DOHH2 (cell line): ENCODE results near the gene DDX54.

ENCODE experiments used
- H3F3A ChIP-seq: fragments of 200-600 bp; sonication (generic), shearing (Covaris generic); 2 replicates; pipeline ENCODE4 v1.6.0; 2016; ENCODE audit warnings: antibody characterized with exemption, mild to moderate bottlenecking; ENCODE audit not compliant: control insufficient read depth, insufficient read depth
- H3K27ac ChIP-seq: fragments of 200-600 bp; sonication (generic); 2 replicates; pipeline ENCODE4 v1.5.1; 2014; ENCODE audit warnings: low read depth, mild to moderate bottlenecking, low read length, moderate library complexity
- H3K27me3 ChIP-seq: fragments of 200-600 bp; sonication (generic); 2 replicates; pipeline ENCODE4 v1.6.1; 2014; ENCODE audit warnings: mild to moderate bottlenecking, low read length, mixed read lengths; ENCODE audit not compliant: control insufficient read depth
- H3K36me3 ChIP-seq: fragments of 200-600 bp; sonication (generic); 2 replicates; pipeline ENCODE4 v1.6.1; 2014; ENCODE audit warnings: mild to moderate bottlenecking, low read length, moderate library complexity, mixed read lengths; ENCODE audit not compliant: control insufficient read depth
- H3K4me1 ChIP-seq: fragments of 200-600 bp; sonication (generic); 2 replicates; pipeline ENCODE4 v1.6.1; 2014; ENCODE audit warnings: mild to moderate bottlenecking, low read length, mixed read lengths; ENCODE audit not compliant: control insufficient read depth
- H3K4me2 ChIP-seq: fragments of 200-600 bp; sonication (generic); 2 replicates; pipeline ENCODE4 v1.6.0; 2014; ENCODE audit warnings: mild to moderate bottlenecking, low read length, moderate library complexity
- H3K4me3 ChIP-seq: fragments of 200-600 bp; sonication (generic); 2 replicates; pipeline ENCODE4 v1.5.1; 2014; ENCODE audit warnings: mild to moderate bottlenecking, low read length, mixed read lengths
- H3K79me2 ChIP-seq: fragments of 200-600 bp; sonication (generic); 2 replicates; pipeline ENCODE4 v1.6.1; 2014; ENCODE audit warnings: mild to moderate bottlenecking, low read length, mixed read lengths; ENCODE audit not compliant: control insufficient read depth
- H3K9me2 ChIP-seq: fragments of 200-600 bp; sonication (generic); replicated peaks from 2 replicates; pipeline ENCODE4 v1.6.1; 2014; ENCODE audit warnings: mild to moderate bottlenecking, low read length, mixed read lengths; ENCODE audit not compliant: control insufficient read depth
- H3K9me3 ChIP-seq: fragments of 200-600 bp; sonication (generic); 2 replicates; pipeline ENCODE4 v1.6.1; 2014; ENCODE audit warnings: antibody characterized with exemption, low read length, mixed read lengths; ENCODE audit not compliant: control insufficient read depth, insufficient read depth
- H4K20me1 ChIP-seq: fragments of 200-600 bp; sonication (generic); 2 replicates; pipeline ENCODE4 v1.6.0; 2014; ENCODE audit warnings: low read depth, mild to moderate bottlenecking, antibody characterized with exemption, low read length, moderate library complexity; ENCODE audit not compliant: control insufficient read depth, insufficient read depth
- EZH2phosphoT487 ChIP-seq: fragments of 200-600 bp; sonication (generic); IDR thresholded peaks from 2 replicates; pipeline ENCODE4 v1.6.1; 2017; ENCODE audit warnings: borderline replicate concordance, mild to moderate bottlenecking, antibody characterized with exemption, low read length, moderate library complexity, mixed read lengths
- TF ChIP-seq, protein P1 (sequence below): fragments of 200-600 bp; sonication (generic); IDR thresholded peaks from one replicate; pipeline ENCODE4 v1.5.1; 2014; ENCODE audit warnings: antibody characterized with exemption, mild to moderate bottlenecking, low read depth, low read length; ENCODE audit not compliant: poor library complexity, severe bottlenecking

Gene DDX54

DNA sequence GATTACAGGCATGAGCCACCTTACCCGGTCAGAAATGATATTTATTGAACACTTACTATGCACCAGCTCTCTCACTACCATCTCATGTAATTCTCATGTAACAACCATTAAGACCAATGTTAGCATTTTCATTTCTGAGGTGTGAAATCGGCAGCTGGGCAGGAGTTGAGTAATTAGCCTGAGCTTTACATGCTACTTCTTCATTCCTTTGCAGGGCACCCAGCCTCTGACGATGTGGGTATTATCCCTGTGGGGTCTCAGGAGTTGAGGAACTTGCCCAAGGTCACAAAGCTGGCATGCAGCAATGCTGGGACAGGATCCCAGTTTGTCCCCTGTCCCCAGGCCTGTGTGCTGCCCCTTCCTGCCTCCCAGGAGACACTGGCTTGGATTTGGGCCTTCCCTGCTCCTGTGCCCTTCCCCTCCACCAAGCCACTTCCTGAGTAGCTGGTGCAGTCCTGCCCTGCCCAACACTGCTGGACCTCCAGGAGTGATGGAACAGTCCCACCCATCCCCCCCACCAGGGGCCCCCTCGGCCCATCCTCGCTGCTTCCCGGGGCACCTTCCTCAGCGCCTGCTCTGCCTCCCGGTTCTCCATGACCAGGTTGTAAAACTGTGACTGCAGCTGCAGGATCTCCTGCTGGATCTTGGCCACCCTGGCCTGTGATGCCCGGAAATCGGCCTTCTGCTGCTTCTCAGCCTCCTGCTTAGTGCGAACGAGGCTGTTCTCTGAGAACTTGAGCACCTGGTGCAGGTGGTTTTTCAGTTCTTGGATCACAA lies 14.9 kb upstream of the DDX54 start:
- Histone ChIP-seq H3K9me2 (no peaks in the 10 kb centered on the region), H3K4me1 (peaks cover 59% of the 10 kb centered on the region), H3K27me3 (no peaks in the 10 kb centered on the region), H3K36me3 (peaks cover 53% of the 10 kb centered on the region), H3K4me2 (no peak overlapping the region), H3K9me3 (no peaks in the 10 kb centered on the region), H3K4me3 (no peak overlapping the region), H4K20me1 (no peaks in the 10 kb centered on the region), H3K27ac (no peak overlapping the region), H3K79me2 (peaks cover 19% of the 10 kb centered on the region), H3F3A (peaks cover 8% of the 10 kb centered on the region)
- TF ChIP-seq, protein P1, sequence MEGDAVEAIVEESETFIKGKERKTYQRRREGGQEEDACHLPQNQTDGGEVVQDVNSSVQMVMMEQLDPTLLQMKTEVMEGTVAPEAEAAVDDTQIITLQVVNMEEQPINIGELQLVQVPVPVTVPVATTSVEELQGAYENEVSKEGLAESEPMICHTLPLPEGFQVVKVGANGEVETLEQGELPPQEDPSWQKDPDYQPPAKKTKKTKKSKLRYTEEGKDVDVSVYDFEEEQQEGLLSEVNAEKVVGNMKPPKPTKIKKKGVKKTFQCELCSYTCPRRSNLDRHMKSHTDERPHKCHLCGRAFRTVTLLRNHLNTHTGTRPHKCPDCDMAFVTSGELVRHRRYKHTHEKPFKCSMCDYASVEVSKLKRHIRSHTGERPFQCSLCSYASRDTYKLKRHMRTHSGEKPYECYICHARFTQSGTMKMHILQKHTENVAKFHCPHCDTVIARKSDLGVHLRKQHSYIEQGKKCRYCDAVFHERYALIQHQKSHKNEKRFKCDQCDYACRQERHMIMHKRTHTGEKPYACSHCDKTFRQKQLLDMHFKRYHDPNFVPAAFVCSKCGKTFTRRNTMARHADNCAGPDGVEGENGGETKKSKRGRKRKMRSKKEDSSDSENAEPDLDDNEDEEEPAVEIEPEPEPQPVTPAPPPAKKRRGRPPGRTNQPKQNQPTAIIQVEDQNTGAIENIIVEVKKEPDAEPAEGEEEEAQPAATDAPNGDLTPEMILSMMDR = no peak
- TF ChIP-seq EZH2phosphoT487 = no peak

DNA sequence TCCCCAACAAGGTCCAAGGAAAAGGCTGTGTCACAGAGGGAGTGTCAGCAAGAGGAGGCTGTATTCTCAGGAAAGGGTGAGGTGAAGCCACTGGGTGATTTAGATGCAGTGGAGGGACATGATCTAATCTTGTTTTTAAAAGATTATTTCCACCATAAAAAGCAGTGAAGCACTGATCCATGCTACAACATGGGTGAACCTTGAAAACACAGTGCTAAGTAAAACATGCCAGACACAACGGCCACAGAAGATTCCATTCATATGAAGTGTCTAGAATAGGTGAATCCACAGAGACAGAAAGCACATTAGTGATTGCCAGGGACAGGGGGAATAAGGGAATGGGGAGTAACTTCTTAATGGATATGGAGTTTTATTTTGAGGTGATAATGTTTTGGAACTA lies 13.0 kb upstream of the DDX54 start:
- Histone ChIP-seq H3K36me3 (peaks cover 41% of the 10 kb centered on the region), H3K4me2 (no peak overlapping the region), H3F3A (peaks cover 11% of the 10 kb centered on the region), H3K4me3 (no peak overlapping the region), H3K9me3 (no peaks in the 10 kb centered on the region), H3K79me2 (peaks cover 13% of the 10 kb centered on the region), H3K9me2 (no peaks in the 10 kb centered on the region), H3K27me3 (no peaks in the 10 kb centered on the region), H4K20me1 (no peaks in the 10 kb centered on the region), H3K27ac (peak overlapping the region; percentile 47), H3K4me1 (peaks cover 46% of the 10 kb centered on the region)
- TF ChIP-seq EZH2phosphoT487 = no peak
- TF ChIP-seq, protein P1 = no peak

DNA sequence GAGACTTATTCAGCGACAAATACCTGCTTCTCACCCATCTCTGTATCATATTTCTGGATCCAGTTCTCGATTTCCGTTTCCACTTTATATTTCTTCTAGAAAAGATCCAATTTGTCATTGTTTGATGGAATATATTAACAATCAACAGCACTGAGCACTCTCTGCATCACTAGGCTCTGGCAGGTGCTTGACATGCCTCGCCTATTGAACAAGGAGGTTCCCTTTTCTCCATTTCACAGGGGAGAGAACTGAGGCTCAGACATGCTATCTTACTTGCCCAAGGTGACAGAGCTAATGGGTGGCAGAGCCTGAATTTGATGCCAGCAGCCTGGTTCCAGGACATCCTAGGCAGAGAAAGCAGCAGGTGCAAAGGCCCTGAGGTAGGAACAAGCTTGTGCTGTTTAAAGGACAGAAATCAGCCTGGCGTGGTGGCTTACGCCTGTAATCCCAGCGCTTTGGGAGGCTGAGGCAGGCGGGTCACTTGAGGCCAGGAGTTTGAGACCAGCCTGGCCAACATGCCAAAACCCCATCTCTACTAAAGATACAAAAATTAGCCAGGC lies 12.3 kb upstream of the DDX54 start:
- peaks cover 9% of the 10 kb centered on the region for H3K79me2 ChIP-seq
- TF ChIP-seq EZH2phosphoT487 = no peak
- TF ChIP-seq, protein P1 = no peak
- no peaks in the 10 kb centered on the region for H4K20me1 ChIP-seq
- H3K27ac ChIP-seq = peak overlapping the region; percentile 47
- H3K4me2 ChIP-seq = peak overlapping the region; percentile 14
- peaks cover 40% of the 10 kb centered on the region for H3K36me3 ChIP-seq
- no peaks in the 10 kb centered on the region for H3K9me3 ChIP-seq
- no peak overlapping the region for H3K4me3 ChIP-seq
- H3K4me1 ChIP-seq = peaks cover 39% of the 10 kb centered on the region
- H3F3A ChIP-seq = peaks cover 11% of the 10 kb centered on the region
- no peaks in the 10 kb centered on the region for H3K27me3 ChIP-seq
- H3K9me2 ChIP-seq = no peaks in the 10 kb centered on the region
